G401 (cell line): ENCODE measurements around the gene S100A4. TPM values are rescaled to one million over a fixed set of nuclear protein-coding genes. Genes with fewer than 3 reads are reported as not detected.

Experiments
- DNase-seq: peaks from one replicate; pipeline ENCODE4 v3.0.0-alpha.2; 2015; ENCODE audit warnings: low spot score
- in situ Hi-C: cut with HindIII; loops from 2 replicates; pipeline ENCODE4 v1.10.0; 2016; ENCODE audit warnings: low sequenced_read_pairs, mixed read lengths
- total RNA-seq: library from RNA; depleted of rRNA; stranded (reverse); fragments of >200 nt; shearing (Covaris generic); gene quantifications from 2 replicates; pipeline ENCODE4 v1.2.3, GENCODE V29; 2014

The S100A4 gene
- total RNA-seq, 1 experiment from 2014 or later = 452 TPM

DNA sequence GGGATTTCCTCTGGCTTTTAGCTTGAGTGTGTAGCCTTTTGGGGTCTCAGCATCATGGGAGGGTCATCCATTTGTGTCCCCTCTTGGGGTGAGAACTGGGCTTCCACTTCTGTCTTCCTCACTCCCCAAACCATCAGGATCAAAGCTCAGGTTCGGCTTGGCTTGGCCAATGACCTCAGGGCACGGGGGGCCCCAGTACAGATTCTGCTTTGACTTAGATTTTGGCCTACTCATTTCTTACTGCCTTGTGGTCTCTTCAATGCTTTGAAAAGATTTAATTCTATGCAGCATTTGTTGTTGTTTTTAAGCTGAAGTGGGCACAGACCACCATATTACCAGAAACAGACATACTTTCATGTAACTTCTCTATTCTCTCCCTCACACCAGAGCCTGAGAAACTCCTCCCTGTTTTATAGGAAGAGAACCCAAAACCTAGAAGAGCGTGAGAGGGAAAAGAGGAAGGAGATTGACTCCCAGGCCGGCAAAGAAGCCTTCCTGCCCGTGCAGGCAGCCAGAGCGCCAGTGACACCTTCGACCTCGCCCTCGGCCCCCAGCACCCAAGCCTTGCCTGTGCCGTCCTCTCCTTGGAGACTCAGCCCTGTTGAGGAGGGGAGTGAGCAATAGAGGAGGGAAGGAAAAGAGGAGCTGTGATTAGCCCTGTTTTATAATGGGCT lies 5.4 kb upstream of the S100A4 start:
- DNase-seq = no peak
- in situ Hi-C loops = no loop called here

DNA sequence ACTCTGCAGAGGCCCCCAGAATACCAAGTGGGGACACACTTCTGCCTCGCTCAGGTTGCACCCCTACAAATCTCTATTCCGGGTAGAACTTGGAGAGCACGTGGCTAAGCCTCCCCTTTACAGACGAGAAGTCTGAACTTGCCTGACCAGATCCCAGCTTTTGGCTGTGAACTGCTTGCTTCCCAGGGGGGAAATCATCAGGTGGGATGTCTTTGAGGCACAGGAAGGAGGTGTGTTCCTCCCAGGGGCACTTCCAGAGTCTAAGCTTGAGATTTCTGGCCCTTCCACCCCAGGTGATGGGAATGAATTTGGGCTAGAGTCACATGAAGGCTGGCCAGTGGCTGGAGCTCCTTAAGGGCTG lies 4.8 kb upstream of the S100A4 start:
- DNase-seq = no peak
- in situ Hi-C loops = no loop called here

DNA sequence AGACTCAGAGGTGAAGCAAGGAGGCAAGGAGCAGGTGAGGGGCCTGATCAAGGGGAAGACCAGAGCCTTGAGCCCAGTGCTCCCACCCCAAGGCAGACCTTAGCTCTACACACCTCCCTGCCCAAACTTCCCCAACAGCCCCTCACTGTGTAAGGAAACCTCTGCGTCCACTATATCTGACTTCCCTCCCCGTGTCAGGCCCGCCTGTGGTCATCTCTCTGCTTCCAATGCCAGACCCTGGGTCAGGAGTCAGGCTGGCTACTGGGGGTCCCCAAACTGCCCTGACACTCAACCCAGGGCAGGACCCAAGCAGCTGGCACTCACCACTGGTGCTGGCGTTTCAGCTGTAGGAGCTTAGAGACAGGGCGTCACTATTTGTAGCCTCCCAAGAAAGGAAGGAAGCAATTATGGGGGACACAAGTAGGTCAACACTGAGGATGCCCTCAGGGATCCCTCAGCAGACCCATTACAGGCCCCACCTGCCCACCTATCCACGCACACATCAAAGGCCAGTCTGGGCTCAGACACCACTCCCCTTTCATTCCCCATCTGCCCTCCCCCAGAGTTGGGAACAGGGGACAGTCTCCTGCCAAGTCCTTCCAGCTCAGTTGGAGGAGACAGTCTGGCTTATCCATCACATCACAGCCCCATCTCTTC lies 4.3 kb upstream of the S100A4 start:
- in situ Hi-C loops = no loop called here
- DNase-seq = no peak

DNA sequence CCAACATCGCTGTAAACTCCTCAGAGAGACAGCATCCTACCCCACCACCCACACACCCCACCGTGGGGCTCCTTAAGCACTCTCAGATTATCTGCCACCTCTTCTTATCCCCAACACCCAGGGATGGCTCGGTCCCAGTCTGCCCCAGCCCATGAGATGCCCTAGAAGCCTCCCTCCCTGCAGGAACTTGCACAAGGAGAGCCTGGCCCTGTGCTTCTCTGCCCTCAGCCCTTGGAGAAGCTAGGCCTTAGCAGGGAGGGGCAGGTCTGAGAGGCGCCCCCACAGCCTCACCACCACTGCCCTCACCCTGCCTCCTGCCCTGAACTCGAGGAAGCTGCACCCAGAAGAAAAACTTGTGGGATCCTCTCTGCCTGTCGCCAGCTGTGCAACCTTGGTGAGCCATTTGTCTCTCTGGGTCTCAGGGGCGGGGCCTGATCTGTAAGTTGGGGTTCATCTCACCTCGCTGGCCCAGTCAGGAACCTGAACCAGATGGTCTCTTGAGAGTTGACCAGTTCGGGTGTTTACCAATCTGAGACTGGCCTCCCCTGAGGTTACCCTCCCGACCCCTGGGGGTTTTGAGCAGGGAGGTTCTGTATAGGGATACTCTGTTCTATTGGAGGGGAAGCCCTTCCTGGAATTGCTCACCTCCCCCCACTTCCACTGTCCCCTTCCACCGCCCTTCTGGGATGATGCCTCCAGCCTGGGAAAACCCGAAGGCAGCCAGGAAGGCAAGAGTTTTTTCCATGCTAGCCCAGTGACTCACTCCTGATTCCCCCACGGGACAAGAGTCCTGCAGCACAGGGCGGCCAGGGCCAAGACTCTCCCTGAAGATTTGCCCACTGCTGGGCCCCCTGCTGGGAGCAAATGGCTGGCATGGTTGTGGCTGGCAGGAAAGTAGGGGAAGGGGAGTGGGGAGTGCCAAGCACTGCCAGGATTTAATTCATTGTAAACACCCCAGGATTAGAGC lies 3.4 kb upstream of the S100A4 start, which contains the start of gene S100A3:
S100A3 (minus strand) TSS at position 537 of the 967 bp plus-strand sequence. CDS start 773 bp downstream, outside the sequence.
- DNase-seq = no peak
- in situ Hi-C loops = no loop called here

DNA sequence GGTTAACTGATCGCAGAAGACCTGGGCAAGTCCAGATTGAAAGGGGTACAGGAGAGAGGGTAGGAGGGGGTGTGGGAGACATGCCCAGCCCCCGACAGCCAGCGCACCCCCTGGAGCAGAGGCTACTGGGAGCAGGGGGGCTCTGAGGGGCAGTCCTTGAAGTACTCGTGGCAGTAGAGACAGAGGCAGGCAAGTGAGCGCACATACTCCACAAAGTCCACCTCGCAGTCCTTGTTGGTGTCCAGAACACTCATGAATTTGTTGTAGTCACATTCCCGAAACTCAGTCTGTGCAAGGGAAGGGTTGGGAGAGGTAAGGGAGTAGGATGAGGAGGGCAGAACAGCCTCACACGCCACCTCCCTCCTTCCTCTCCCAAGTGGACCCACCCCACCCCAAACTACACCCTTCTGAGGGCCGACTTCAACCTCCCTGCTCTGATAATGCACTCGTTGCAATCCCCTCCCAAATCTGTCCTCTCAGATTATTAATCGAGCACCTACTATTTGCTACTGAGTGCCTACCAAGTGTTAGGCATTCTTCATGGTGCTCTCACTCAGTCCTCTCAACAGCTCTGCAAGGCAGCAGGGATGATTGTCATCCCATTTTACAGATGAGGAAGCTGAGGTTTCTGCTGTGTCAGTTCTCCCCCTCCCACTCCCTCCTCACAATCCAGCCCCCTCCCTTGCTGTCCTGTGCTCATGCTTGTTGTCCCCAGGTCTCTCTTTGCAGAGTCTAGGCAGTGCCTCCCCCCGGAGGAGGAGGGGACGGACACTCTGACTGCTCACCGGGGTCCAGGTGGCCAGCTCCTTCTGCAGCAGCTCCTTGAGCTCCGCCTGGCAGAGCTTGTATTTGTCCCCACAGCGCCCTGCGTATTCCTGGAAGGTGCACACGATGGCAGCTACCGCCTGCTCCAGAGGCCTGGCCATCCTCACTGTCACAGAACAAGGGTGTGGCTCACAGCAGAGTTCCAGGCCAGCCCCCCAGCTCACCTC lies 2.2 kb upstream of the S100A4 start:
- in situ Hi-C loops = no loop called here
- no peak for DNase-seq

DNA sequence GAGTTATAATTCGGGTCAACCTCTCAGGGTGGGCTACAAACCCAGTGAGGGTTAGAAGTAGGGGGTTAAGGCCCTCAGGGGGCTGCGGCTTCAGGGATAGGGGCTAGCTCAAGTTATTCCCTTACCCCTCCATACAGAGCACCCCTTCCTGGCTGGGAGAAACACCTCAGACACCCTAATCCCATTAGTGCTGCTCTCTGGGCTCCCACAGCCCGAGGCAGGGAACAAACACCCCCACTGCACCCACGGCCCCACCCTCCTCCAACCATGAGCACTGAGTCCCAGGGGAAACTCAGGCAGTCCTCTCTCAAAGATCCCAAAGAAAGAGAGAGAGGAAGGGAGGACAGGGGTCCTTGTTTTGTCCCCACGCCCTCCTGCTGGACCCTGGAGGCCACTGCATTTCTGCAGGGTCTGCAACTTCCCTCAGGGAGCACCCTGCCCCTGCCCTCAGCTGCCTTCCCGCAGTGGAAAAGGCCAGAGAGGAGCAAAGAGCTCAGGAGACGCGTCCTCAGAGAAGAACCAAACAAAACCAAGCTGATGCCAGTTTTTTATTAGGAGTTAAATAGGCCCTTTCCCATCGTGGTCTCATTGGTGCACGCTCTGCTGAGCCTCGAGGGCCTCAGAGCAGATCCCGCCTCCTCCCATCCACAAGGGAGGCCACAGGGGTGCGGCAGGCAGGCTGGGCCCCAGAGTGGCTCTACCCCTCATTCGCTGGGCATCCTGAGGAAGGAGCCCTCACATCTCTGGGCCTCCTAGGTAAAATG lies 1.4 kb upstream of the S100A4 start:
- in situ Hi-C loops = no loop called here
- DNase-seq = no peak

DNA sequence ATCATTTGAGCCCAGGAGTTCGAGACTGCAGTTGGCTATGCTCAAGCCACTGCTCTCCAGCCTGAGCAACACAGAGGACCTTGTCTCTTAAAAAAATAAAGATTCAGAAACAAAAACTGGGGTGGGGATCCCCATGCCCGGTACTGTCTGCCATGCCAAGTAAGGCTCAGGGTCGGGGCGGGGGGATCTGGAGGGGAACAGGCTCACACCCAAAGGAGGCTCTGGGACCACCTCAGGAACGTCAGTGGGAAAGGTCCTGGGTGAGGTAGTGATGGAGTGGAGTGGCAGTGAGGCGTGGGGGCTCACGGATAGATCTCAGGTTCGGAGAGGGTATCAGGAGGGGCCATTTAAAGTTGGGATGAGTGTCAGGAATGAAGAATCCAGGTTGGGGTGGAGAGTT lies 765 bp upstream of the S100A4 start:
- in situ Hi-C loops = no loop called here
- DNase-seq = no peak

DNA sequence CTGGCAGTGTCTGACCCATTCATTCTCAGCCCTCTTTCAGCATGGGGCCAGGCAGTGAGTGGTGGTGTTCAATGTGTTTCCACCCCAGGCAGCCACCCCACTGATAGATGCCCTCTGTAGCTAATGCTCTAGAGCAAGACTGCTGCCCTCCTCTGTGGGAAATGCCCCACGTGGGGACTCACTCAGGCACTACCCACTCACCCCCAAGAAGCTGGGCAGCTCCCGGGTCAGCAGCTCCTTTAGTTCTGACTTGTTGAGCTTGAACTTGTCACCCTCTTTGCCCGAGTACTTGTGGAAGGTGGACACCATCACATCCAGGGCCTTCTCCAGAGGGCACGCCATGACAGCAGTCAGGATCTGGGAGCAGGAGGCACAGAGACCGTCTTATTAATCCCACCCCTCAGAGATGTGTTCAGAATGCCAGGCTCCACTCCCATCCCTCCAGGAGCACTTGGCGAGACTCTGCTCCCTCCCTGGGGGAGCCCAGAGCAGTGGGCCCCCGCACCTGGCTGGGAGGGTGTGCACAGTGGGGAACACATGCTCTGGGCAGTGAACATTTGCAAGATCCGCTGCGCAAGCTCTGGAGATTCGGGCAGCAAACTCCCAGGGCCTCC lies 1.0 kb downstream of the S100A4 start:
- in situ Hi-C loops = no loop called here
- DNase-seq = no peak

DNA sequence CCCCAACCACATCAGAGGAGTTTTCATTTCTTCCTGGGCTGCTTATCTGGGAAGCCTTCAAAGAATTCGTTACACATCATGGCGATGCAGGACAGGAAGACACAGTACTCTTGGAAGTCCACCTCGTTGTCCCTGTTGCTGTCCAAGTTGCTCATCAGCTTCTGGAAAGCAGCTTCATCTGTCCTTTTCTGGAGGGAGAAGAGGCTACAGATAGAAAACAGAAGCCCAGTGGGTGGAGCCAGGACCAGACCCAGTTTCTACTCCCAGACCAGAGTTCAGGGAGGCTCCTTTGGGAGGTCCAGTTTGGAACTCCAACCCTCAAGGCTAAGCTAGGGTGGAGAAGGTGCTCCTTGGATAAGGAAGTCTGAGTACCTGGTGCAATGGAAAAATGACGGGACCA lies 1.9 kb downstream of the S100A4 start:
- DNase-seq = no peak
- in situ Hi-C loops = no loop called here

DNA sequence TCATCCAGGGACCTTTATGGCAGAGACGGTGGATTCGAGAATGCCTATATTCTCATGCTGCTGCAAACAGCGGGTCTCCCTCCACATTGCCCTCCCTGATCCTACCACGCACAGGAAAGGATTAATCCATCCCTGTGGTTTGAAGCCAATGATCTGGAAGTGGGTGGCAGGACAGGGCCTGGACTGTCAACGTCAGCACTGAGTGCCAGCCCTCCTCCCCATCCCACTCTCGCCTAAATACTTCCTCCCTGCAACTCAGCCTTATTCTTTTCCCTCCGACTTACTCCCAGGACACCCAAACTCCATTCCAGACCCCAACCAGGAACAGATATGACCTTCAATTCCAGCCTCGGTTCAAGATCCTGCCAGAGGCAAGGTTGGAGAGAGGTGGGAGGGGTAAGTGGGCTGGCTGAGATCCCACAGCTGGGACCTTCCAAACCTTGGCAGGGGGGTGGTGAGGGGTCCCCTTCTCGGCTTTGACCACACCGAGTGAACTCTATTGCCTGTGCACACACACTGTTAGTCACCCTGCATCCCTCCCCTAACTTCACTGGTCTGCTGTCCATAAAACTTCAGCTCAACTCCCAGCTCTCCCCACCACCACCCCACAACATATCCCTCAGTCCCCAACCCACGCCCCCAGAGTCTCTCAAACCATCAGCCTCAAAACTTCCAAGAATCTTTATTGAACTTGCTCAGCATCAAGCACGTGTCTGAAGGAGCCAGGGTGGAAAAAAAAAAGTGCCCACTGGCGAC lies 2.5 kb downstream of the S100A4 start:
- no peak for DNase-seq
- in situ Hi-C loops = no loop called here

DNA sequence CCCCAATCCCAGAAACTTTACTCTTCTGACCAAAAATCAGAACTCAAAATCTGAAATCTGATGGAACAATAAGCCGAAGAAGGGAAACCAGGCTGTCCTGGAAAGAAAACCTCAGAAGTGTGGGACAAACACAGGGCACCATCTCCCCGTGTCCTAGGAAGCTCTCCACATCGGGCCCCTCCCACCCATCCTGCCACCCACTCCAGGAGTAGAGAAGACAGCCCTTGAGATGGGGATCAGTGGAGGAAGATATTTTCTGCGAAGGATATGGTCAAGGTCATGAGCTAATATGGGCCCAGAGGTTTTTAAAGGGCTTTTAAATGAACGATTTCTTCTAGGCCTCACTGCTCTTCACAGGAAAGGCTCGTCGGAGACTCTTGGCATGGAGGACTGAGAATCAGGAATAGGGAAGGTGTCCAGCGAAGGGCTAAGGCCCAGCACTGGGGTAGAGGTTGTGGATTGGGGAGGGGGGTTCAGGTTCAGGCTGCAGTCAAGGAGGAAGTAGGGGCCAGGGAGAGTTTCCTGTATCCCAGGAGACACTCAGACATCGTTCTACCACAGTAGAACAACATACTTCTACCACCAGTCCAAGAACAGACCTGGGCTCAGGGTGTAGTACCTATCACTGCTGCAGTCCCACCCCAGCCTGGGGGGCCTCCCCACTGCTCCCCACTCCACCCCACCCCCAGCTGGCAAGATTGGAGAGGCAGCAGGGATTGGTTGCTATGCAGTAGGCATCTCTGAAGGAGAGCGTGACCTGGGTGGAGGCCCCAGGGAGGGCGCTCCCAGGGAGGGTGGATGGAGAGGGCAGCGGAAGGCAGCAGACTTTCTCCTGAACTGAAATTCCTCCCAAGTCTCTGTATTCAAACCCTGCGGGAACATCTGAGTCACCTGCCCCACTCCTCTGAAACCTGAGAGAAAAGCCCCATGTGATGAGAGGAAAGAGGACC lies 3.7 kb downstream of the S100A4 start:
- DNase-seq = no peak
- in situ Hi-C loops = no loop called here

DNA sequence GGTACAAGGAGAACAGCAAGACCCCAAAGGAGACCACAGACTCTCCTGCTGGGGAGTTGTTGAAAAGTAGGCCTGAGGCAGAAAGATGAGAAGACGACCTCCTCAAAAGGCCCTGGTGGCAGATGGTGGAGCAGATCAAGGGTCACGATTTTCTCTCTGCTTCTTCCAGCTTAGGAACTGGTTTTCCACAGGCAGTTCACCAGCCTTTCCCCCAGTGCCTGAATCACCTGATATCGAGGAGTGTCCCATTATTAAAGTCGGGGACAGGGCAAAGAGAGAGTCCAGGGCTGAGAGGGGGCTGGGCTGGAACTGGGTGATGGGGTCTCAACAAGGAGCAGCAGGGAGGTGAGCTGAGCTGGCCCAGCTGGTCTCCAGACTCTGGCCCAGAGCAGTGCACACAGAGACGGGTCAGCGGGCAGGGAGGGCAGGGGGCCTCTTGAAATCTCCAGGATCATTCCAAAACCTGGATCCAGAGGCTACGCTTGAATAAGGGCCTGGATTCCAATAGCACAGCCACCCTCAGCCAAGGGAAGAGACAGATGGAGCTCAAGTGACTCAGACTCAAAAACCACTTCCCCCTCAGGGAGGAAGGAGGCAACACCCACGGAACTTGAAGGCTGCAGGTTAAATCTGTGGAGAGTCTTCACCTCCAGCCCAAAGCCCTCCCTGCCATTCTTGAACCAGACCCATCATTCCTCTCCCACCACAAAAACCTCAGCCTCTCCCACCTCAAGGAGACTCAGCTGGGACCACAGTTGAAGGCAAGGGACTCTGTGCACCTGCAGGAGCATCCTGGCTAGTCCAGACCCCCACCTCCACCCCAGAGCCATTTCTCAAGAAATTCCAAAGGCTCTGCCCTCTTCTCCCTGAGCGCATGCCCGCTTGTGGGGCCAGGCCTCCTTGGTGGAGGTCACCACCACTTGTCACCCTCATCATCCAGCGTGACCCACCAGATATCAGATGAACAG lies 4.9 kb downstream of the S100A4 start, which contains the start of gene S100A5:
S100A5 (minus strand) TSS at position 541 of the 968 bp plus-strand sequence. CDS start 743 bp downstream, outside the sequence.
- in situ Hi-C loops = no loop called here
- DNase-seq = no peak

DNA sequence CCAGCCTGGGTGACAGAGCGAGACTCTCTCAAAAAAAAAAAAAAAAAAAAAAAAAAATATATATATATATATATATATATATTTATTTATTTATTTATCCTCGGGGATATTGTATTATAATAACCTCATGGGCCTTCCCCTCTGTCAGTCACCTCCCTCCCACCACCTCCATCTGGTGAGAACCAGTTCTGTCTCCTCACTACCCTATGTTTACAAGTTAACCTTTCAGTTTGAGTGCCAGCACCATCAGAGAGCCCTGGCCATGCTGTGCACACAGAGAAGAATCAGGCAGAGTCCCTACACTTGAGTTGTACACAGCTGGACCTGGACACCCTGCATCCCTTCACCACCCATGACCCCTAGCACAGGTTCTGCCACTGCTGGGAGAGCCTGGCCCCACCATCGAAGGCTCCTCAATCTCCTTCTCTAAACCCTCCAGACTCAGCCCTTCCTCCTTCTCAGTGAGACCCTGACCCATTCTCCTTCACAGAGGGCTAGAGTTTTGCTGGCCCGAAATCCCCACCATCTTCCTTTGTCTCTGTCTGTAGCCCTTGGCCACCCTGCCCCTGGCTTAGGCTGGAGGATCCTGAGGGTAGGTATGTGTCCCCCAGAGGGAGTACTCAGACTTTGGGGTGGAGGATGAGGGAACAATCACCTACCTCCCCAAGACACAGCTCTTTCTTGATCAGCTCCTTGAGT lies 6.1 kb downstream of the S100A4 start:
- DNase-seq = no peak
- in situ Hi-C loops = no loop called here

DNA sequence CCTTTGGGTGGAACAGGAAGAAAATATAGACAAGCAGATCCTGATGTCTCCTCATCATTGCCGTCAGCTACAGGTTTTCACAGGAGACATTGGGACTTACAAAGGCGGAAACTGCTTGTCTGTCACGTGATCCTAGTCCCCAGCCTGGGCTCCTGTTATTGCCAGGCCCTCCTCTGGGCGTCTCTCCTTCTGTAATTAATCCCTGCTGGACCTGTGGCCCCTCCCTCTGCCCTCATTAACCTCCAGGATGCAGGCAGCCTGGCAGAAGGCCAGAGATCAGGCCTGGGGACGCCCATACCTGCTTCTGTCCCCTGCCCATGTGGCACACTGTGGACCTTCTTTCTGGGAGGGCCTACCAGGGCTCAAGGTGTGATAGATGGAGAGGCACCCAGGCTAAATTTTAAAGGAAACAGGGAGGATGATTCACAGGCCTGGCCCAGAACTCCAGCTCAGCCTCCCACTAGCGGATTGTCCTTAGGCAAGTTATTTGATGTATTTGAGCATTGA lies 7.2 kb downstream of the S100A4 start:
- DNase-seq = peak; percentile 67
- in situ Hi-C loops = no loop called here
